Erythroblast (primary cell): ENCODE measurements around the gene FMO1.

Experiments
- GATA1 ChIP-seq: IDR thresholded peaks from 2 replicates; pipeline ENCODE4 v1.6.1; 2011; ENCODE audit warnings: low read depth, mild to moderate bottlenecking, control low read depth, low read length, moderate library complexity
- POLR2A ChIP-seq: IDR thresholded peaks from 2 replicates; pipeline ENCODE4 v1.6.1; 2011; ENCODE audit warnings: mild to moderate bottlenecking, low read length

GRCh38 chr1:171217658-171218443 lies 30.4 kb upstream of the FMO1 start:
- TF ChIP-seq POLR2A (no peak), GATA1 (no peak)
